Measurements from ENCODE around the gene WDR47. TPM values are rescaled to one million over a fixed set of nuclear protein-coding genes. Genes with fewer than 3 reads are reported as not detected.
"Not testable (repeated sequence)": the region's sequence is repeated elsewhere in the genome, so short reads cannot be mapped to it uniquely, and the experiment has no call there.

WDR47 gene
- total and polyA plus RNA-seq, 7 donors: 5.7 to 19.6 (median 14.2) TPM

DNA sequence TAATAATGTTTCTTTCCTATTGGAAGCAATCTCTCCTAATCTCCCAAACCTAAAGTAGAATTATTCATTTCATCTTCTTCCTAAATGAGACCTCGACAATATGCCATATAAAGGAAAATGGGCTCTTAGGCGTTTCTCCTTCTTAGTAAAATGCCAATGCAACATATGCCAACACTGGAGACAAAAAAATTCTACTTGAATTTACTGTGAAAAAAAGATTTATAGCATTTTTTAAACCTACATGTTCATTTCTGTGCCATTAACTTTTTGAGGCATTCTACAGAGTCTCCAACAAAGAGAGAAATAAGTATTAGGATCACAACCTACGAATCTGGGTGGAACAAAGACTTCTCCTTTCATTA, 1.3 kb downstream of the WDR47 start:
- ATAC-seq: no peak
- DNase-seq: no peak
- Histone ChIP-seq H3K27me3 (ENCODE audit: insufficient read depth in 3 of 3, low read length in 2 of 3) (no peaks in the 10 kb centered on the region), H3K36me3 (ENCODE audit: insufficient read depth in 1 of 2, low read depth in 1 of 2) (no peaks in the 10 kb centered on the region), H3K27ac (peak overlapping the region; percentile 85), H3K4me3 (peak overlapping the region; percentile 98), H3K4me1 (peaks cover 11% of the 10 kb centered on the region), H3K9me3 (no peaks in the 10 kb centered on the region)
- TF ChIP-seq, protein P1, sequence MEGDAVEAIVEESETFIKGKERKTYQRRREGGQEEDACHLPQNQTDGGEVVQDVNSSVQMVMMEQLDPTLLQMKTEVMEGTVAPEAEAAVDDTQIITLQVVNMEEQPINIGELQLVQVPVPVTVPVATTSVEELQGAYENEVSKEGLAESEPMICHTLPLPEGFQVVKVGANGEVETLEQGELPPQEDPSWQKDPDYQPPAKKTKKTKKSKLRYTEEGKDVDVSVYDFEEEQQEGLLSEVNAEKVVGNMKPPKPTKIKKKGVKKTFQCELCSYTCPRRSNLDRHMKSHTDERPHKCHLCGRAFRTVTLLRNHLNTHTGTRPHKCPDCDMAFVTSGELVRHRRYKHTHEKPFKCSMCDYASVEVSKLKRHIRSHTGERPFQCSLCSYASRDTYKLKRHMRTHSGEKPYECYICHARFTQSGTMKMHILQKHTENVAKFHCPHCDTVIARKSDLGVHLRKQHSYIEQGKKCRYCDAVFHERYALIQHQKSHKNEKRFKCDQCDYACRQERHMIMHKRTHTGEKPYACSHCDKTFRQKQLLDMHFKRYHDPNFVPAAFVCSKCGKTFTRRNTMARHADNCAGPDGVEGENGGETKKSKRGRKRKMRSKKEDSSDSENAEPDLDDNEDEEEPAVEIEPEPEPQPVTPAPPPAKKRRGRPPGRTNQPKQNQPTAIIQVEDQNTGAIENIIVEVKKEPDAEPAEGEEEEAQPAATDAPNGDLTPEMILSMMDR (IDR thresholded peaks at IDR 0.05): no peak
- WGBS, 3 donors: 19 to 32% (median 22%) methylated on average over 3 of the region's 3 CpGs
- intact Hi-C loops (cut with DNase I): loop anchor here (5.0 to 10.0 kb wide), 3 partner anchors 37 to 76 kb away; partner anchors contain the start of genes TMEM167B (in 2 of the 2), CLCC1 (in 1 of the 2) and TAF13 (in 1 of the 2)

DNA sequence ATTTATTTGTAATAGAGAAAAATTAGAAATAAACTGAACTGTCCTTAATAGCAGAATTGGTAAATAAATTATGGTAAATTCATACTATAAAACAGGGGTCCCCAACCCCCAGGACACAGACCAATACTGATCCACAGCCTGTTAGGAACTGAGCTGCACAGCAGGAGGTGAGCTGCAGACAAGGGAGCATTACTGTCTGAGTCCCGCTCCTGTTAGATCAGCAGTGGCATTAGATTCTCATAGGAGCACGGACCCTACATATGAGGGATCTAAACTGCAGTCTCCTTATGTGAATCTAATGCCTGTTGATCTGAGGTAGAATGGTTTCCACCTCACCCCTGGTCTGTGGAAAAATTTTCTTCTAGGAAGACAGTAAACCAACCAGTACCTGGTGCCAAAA, 7.5 kb downstream of the WDR47 start:
- WGBS, 3 donors: 90 to 94% (median 94%) methylated on average over 2 of the region's 2 CpGs
- no peak overlapping the region for H3K4me3 ChIP-seq
- no peaks in the 10 kb centered on the region for H3K9me3 ChIP-seq
- intact Hi-C loops (cut with DNase I): loop anchor here in 1 of 2 donors (2.0 kb wide), 1 partner anchor 20 kb away; no protein-coding TSS in a partner anchor
- no peaks in the 10 kb centered on the region for H3K4me1 ChIP-seq
- no peak overlapping the region for H3K27ac ChIP-seq
- TF ChIP-seq, protein P1 (IDR thresholded peaks at IDR 0.05): no peak
- DNase-seq (no peak), ATAC-seq (no peak)
- H3K27me3 ChIP-seq (ENCODE audit: insufficient read depth in 3 of 3, low read length in 2 of 3): no peaks in the 10 kb centered on the region
- H3K36me3 ChIP-seq (ENCODE audit: insufficient read depth in 1 of 2, low read depth in 1 of 2): no peaks in the 10 kb centered on the region

DNA sequence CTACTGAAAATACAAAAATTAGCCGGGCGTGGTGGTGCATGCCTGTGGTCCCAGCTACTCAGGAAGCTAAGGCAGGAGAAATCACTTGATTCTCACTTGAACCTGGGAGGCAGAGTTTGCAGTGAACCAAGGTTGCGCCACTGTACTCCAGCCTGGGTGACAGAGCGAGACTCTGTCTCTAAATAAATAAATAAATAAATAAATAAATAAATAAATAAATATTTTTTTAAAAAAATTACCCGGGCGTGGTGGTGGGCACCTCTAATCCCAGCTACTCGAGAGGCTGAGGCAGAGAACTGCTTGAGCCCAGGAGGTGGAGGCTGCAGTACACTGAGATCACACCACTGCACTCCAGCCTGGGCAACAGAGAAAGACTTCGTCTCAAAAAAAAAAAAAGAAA, 12.4 kb downstream of the WDR47 start:
- H3K4me1 ChIP-seq; intact Hi-C loops (cut with DNase I); H3K27me3 ChIP-seq (ENCODE audit: insufficient read depth in 3 of 3, low read length in 2 of 3); DNase-seq; H3K27ac ChIP-seq; H3K36me3 ChIP-seq (ENCODE audit: insufficient read depth in 1 of 2, low read depth in 1 of 2); H3K9me3 ChIP-seq; H3K4me3 ChIP-seq; ATAC-seq: not testable (repeated sequence)
- 85 to 88% (median 87%) methylated on average over 8 of the region's 8 CpGs for whole genome bisulfite sequencing, 3 donors

DNA sequence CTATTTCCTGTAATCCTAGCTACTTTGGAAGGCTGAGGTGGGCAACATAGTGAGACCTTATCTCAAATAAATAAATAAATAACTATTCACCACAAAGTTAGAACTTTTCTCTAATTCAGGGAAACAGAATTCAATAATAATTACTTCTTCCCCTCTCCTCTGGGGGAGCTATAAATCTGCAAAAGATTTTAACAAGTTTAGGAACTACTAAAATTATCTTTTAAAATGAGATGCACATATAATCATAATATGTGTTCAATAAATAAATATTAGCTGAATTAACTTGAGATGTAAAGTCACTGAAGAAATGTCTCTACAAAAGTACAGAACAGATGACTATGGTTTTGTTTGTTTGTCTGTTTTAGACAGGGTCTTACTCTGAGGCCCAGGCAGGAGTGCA, 14.1 kb downstream of the WDR47 start:
- Histone ChIP-seq H3K36me3 (ENCODE audit: insufficient read depth in 1 of 2, low read depth in 1 of 2) (no peaks in the 10 kb centered on the region), H3K4me3 (no peak overlapping the region), H3K9me3 (no peaks in the 10 kb centered on the region), H3K27ac (no peak overlapping the region), H3K27me3 (ENCODE audit: insufficient read depth in 3 of 3, low read length in 2 of 3) (no peaks in the 10 kb centered on the region), H3K4me1 (no peaks in the 10 kb centered on the region)
- TF ChIP-seq, protein P1 (IDR thresholded peaks at IDR 0.05): no peak
- DNase-seq (no peak), ATAC-seq (no peak)
- intact Hi-C loops (cut with DNase I): no loop called here

DNA sequence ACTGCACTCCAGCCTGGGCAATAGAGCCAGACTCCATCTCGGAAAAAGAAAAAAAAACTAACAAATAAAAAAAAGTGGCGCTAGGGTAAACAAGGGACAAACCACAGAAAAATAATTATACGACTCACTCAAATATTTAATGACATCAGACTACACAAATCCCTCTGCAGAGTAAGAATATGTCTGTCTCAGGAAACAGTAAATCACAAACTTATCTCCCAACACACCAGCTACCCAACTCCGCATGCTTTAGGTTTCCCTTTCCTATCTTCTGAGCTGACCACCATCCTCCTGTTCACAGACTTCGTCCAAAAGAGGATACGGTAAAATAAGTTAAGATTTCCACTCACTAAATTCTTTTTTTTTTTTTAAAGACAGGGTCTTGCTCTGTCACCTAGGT, 16.2 kb downstream of the WDR47 start:
- no peak for DNase-seq
- 94 to 97% (median 97%) methylated on average over 6 of the region's 6 CpGs for WGBS, 3 donors
- Histone ChIP-seq H3K9me3 (no peaks in the 10 kb centered on the region), H3K36me3 (ENCODE audit: insufficient read depth in 1 of 2, low read depth in 1 of 2) (peaks cover 0 to 6% of the 10 kb centered on the region in 2 donors), H3K27ac (no peak overlapping the region), H3K4me1 (no peaks in the 10 kb centered on the region), H3K27me3 (ENCODE audit: insufficient read depth in 3 of 3, low read length in 2 of 3) (no peaks in the 10 kb centered on the region), H3K4me3 (no peak overlapping the region)
- intact Hi-C loops (cut with DNase I): no loop called here
- no peak for ATAC-seq
- TF ChIP-seq, protein P1 (IDR thresholded peaks at IDR 0.05): no peak
